ENCODE data around the gene PLCD4. TPM values are rescaled to one million over a fixed set of nuclear protein-coding genes. Genes with fewer than 3 reads are reported as not detected.

PLCD4 gene
- total and polyA plus RNA-seq, 10 of the 15 experiments (the other 5 are each of a cell fraction or from before 2014, with no cell fraction given): under 0.01 to 1.5 (median 0.23) TPM; not detected in 2

DNA sequence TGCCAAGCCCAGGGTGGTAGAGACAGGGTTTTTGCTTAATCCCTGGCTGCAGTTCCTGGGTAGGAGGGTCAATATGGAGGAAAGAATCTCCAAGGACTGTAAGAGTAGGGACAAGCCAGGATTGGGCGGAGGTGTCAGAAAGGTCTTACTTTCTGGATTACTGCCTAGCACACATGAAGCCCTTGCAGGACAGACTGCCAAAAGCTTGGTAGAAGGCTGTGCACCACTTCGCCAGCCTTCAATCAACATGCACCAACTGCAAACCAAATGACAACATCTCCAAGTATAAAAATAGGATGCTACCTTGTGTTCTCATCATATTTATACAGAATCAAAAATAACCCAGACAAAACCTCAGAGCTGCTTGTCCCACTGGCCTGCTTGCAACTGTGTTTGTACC is 48.1 kb downstream of the PLCD4 start:
- TF ChIP-seq NR2C2 (IDR thresholded peaks at IDR 0.05; ENCODE audit: borderline replicate concordance, control insufficient read depth, insufficient read length, low read depth): no peak
- DNase-seq (ENCODE audit: low read depth, low spot score): no peak
- Histone ChIP-seq H3K36me3 (ENCODE audit: control insufficient read depth in 2 of 2, insufficient read depth in 2 of 2, low read length in 1 of 2) (peaks cover 13 to 22% of the 10 kb centered on the region in 2 experiments; a peak in 3 of 4 replicates), H3K27me3 (replicated peaks in 1 of 2; ENCODE audit: control insufficient read depth in 2 of 2, insufficient read depth in 2 of 2, low read length in 1 of 2) (no peaks in the 10 kb centered on the region), H3K9me3 (replicated peaks; ENCODE audit: control insufficient read depth, insufficient read depth, low read length) (no peaks in the 10 kb centered on the region), H4K20me1 (ENCODE audit: control insufficient read depth, insufficient read depth) (no peaks in the 10 kb centered on the region), H2AFZ (ENCODE audit: control insufficient read depth, low read depth, low read length) (no peak overlapping the region), H3K79me2 (ENCODE audit: control insufficient read depth, insufficient read depth, low read length) (peaks cover 31% of the 10 kb centered on the region), H3K4me3 (no peak overlapping the region), H3K27ac (ENCODE audit: control insufficient read depth, insufficient read depth) (no peak overlapping the region), H3K9ac (ENCODE audit: control insufficient read depth, insufficient read depth, low read length) (0 out of 2 replicates have a peak overlapping the region, but pooled peaks have one; percentile 27), H3K4me1 (ENCODE audit: control insufficient read depth, insufficient read depth, low read length) (peaks cover 16% of the 10 kb centered on the region), H3K4me2 (ENCODE audit: control insufficient read depth, insufficient read depth) (peak overlapping the region; percentile 9; the same call in 1 of the 2 replicates)
- SMC1A ChIA-PET (ENCODE audit: uncharacterized antibody, unreplicated experiment): interaction anchor here (1.0 kb wide), 2 partner anchors 11 to 194 kb away, joined by 3 to 4 read pairs; no protein-coding TSS in a partner anchor
- no peak for FAIRE-seq
- in situ Hi-C loops (cut with MboI): no loop called here
- BruUV-seq (replicated peaks): no TSS peak
- POLR2A ChIA-PET: interaction anchor here (0.5 to 0.8 kb wide), 2 partner anchors 9 to 98 kb away, joined by 3 to 8 read pairs; no protein-coding TSS in a partner anchor
- WGBS (ENCODE audit: insufficient coverage, insufficient replicate concordance, low lambda C conversion rate, missing lambda C conversion rate): 97% methylated on average over 2 of the region's 2 CpGs
- no peak for ATAC-seq
- CTCF ChIA-PET: interaction anchor here (1.2 to 1.7 kb wide), 2 partner anchors 17 to 249 kb away, joined by 3 read pairs; partner anchors contain the start of genes RNF25 and STK36
- intact Hi-C loops (cut with micrococcal nuclease; ENCODE audit: unreplicated experiment): loop anchor here (5.0 to 10.0 kb wide), 2 partner anchors 258 to 361 kb away; partner anchors contain the start of genes CTDSP1 and TMBIM1
- RAD21 ChIA-PET (ENCODE audit: unreplicated experiment): interaction anchor here (1.0 kb wide), 1 partner anchor 383 kb away, joined by 3 read pairs; no protein-coding TSS in a partner anchor

DNA sequence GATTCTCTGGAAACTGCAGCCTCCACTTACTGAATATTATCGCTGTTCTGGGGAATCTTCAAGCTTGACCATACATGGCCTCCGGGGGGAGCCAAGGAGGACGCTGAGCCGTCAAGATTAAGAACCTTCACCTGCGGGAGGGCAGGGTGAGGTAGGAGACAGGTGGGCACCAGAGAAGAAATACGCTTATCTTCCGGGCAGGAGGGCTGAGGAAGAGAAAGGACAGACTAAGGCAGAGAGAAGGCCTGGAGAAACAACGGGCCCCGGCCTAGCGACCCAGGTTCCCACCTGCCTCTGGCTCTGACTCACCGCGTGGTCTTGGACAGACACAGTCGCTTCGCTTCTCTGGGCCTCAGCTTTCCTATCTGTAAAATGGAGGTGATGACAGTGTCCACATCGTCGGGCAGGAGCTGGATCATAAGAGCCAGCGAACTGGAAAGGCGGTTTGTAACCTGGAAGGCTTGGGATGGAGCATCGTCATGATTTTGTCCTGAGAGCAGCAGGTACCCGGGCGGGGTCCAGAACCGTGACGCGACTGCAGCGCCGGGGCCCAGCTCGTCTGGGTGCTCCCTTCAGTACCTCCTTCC is 51.1 kb downstream of the PLCD4 start:
- RAD21 ChIA-PET (ENCODE audit: unreplicated experiment): interaction anchor here (0.7 to 2.4 kb wide), 18 partner anchors 9 to 728 kb away, joined by 3 to 22 read pairs (median 4); partner anchors contain the start of genes AAMP, CTDSP1, DNPEP and PNKD
- SMC1A ChIA-PET (ENCODE audit: uncharacterized antibody, unreplicated experiment): interaction anchor here (1.0 to 4.4 kb wide), 11 partner anchors 10 to 356 kb away, joined by 3 to 25 read pairs (median 10); partner anchors contain the start of genes RNF25, STK36, TTLL4 and USP37
- no peaks in the 10 kb centered on the region for H3K27me3 ChIP-seq (replicated peaks in 1 of 2; ENCODE audit: control insufficient read depth in 2 of 2, insufficient read depth in 2 of 2, low read length in 1 of 2)
- no peak for DNase-seq (ENCODE audit: low read depth, low spot score)
- peak overlapping the region; percentile 96 for H3K4me3 ChIP-seq
- in situ Hi-C loops (cut with MboI): no loop called here
- BruUV-seq (replicated peaks): TSS peak; percentile 86
- H4K20me1 ChIP-seq (ENCODE audit: control insufficient read depth, insufficient read depth): no peaks in the 10 kb centered on the region
- peaks cover 20 to 34% of the 10 kb centered on the region in 2 experiments; a peak in 3 of 4 replicates for H3K36me3 ChIP-seq (ENCODE audit: control insufficient read depth in 2 of 2, insufficient read depth in 2 of 2, low read length in 1 of 2)
- peaks cover 18% of the 10 kb centered on the region for H3K4me1 ChIP-seq (ENCODE audit: control insufficient read depth, insufficient read depth, low read length)
- peak; percentile 92 for FAIRE-seq
- peaks cover 32% of the 10 kb centered on the region for H3K79me2 ChIP-seq (ENCODE audit: control insufficient read depth, insufficient read depth, low read length)
- H3K9me3 ChIP-seq (replicated peaks; ENCODE audit: control insufficient read depth, insufficient read depth, low read length): no peaks in the 10 kb centered on the region
- POLR2A ChIA-PET: interaction anchor here (0.5 to 3.0 kb wide), 12 partner anchors 9 to 296 kb away, joined by 3 to 22 read pairs (median 4); partner anchors contain the start of genes RNF25, STK36, TTLL4 and USP37
- WGBS (ENCODE audit: insufficient coverage, insufficient replicate concordance, low lambda C conversion rate, missing lambda C conversion rate): under 1% methylated on average over 26 of the region's 27 CpGs
- CTCF ChIA-PET: interaction anchor here (0.6 to 4.9 kb wide), 23 partner anchors 10 to 728 kb away, joined by 3 to 48 read pairs (median 4); partner anchors contain the start of genes CATIP, DNPEP, RNF25 and STK36
- peak overlapping the region; percentile 92 for H2AFZ ChIP-seq (ENCODE audit: control insufficient read depth, low read depth, low read length)
- intact Hi-C loops (cut with micrococcal nuclease; ENCODE audit: unreplicated experiment): loop anchor here (1.0 to 10.0 kb wide), 5 partner anchors 14 to 364 kb away; partner anchors contain the start of genes CTDSP1, RNF25, STK36 and TMBIM1
- peak overlapping the region; percentile 96 for H3K4me2 ChIP-seq (ENCODE audit: control insufficient read depth, insufficient read depth)
- peak; percentile 75 for ATAC-seq
- H3K9ac ChIP-seq (ENCODE audit: control insufficient read depth, insufficient read depth, low read length): peak overlapping the region; percentile 78
- H3K27ac ChIP-seq (ENCODE audit: control insufficient read depth, insufficient read depth): peak overlapping the region; percentile 73
- no peak for TF ChIP-seq ZNF207 (IDR thresholded peaks at IDR 0.05; ENCODE audit: borderline replicate concordance)
- TF ChIP-seq MYC (IDR thresholded peaks at IDR 0.05; ENCODE audit: insufficient read depth, insufficient read length, insufficient replicate concordance, low read length, severe bottlenecking): peak; percentile 39
- TF ChIP-seq MTA2 (IDR thresholded peaks at IDR 0.05; ENCODE audit: low read depth): no peak
- TF ChIP-seq, protein P1, sequence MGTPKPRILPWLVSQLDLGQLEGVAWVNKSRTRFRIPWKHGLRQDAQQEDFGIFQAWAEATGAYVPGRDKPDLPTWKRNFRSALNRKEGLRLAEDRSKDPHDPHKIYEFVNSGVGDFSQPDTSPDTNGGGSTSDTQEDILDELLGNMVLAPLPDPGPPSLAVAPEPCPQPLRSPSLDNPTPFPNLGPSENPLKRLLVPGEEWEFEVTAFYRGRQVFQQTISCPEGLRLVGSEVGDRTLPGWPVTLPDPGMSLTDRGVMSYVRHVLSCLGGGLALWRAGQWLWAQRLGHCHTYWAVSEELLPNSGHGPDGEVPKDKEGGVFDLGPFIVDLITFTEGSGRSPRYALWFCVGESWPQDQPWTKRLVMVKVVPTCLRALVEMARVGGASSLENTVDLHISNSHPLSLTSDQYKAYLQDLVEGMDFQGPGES (IDR thresholded peaks at IDR 0.05): no peak
- 0 out of 2 replicates have a peak, but pooled peaks have one; percentile 10 for TF ChIP-seq NR2F1 (conservative IDR thresholded peaks at IDR 0.05)
- no peak for TF ChIP-seq MTA3 (IDR thresholded peaks at IDR 0.05; ENCODE audit: borderline replicate concordance, low read length)
- no peak for TF ChIP-seq JUNB (IDR thresholded peaks at IDR 0.05)
- TF ChIP-seq, protein P2, sequence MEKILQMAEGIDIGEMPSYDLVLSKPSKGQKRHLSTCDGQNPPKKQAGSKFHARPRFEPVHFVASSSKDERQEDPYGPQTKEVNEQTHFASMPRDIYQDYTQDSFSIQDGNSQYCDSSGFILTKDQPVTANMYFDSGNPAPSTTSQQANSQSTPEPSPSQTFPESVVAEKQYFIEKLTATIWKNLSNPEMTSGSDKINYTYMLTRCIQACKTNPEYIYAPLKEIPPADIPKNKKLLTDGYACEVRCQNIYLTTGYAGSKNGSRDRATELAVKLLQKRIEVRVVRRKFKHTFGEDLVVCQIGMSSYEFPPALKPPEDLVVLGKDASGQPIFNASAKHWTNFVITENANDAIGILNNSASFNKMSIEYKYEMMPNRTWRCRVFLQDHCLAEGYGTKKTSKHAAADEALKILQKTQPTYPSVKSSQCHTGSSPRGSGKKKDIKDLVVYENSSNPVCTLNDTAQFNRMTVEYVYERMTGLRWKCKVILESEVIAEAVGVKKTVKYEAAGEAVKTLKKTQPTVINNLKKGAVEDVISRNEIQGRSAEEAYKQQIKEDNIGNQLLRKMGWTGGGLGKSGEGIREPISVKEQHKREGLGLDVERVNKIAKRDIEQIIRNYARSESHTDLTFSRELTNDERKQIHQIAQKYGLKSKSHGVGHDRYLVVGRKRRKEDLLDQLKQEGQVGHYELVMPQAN (conservative IDR thresholded peaks at IDR 0.05): peak; percentile 44

All from GM12878 (cell line).